Right lobe of liver (tissue), 4 donors: Measurements from ENCODE around the gene DENND2A.

Experiments
- CTCF ChIP-seq, 4 donors: fragments of 200-600 bp in 3 of 4; fragments of 450-650 bp in 1 of 4; IDR thresholded peaks; one replicate each; pipeline versions ENCODE4 v1.5.1 to v1.8.0; 2016 to 2022; ENCODE audit warnings: antibody characterized with exemption in 4 of 4, mild to moderate bottlenecking in 2 of 4
- POLR2A ChIP-seq: fragments of 450-650 bp; IDR thresholded peaks from one replicate; pipeline ENCODE4 v1.6.1; 2017; ENCODE audit warnings: antibody characterized with exemption, mild to moderate bottlenecking
- donor health status: DM: no; HTN: no; CAD: no.
- donor health status: DM: no; HTN: no; CAD: no.
- donor health status: DM: no; HTN: yes; CAD: no.

GRCh38 chr7:140669352-140669751, 28.7 kb upstream of the DENND2A start:
- TF ChIP-seq CTCF (IDR thresholded peaks at IDR 0.05), result no peak
- no peak for TF ChIP-seq POLR2A
